Chondrocyte (in vitro differentiated cells): ENCODE results near the gene CD5L. TPM values are rescaled to one million over a fixed set of nuclear protein-coding genes. Genes with fewer than 3 reads are reported as not detected.

Experiments used
- DNase-seq: peaks from one replicate; pipeline ENCODE4 v3.0.0; 2021; ENCODE audit warnings: mixed read lengths, low spot score
- H3K27ac Mint-ChIP-seq: one replicate; pipeline ENCODE4 v1.8.0; 2021; ENCODE audit warnings: mild to moderate bottlenecking, moderate library complexity, mixed read lengths; ENCODE audit not compliant: unreplicated experiment
- H3K27me3 Mint-ChIP-seq: 2 replicates; pipeline ENCODE4 v1.8.0; 2021; ENCODE audit warnings: low read depth, mixed read lengths
- H3K36me3 Mint-ChIP-seq: 2 replicates; pipeline ENCODE4 v1.8.0; 2021; ENCODE audit warnings: low read depth, mixed read lengths
- H3K4me1 Mint-ChIP-seq: 2 replicates; pipeline ENCODE4 v1.8.0; 2021; ENCODE audit warnings: low read depth, mild to moderate bottlenecking, mixed read lengths
- H3K4me3 Mint-ChIP-seq: one replicate; pipeline ENCODE4 v1.8.0; 2021; ENCODE audit warnings: mild to moderate bottlenecking, moderate library complexity, mixed read lengths; ENCODE audit not compliant: unreplicated experiment
- H3K9me3 Mint-ChIP-seq: 2 replicates; pipeline ENCODE4 v1.8.0; 2021; ENCODE audit warnings: low read depth, mixed read lengths
- CTCF ChIP-seq: fragments of 200-600 bp; sonication (generic); IDR thresholded peaks from 2 replicates; pipeline ENCODE4 v1.5.0; 2021; ENCODE audit warnings: antibody characterized with exemption, mild to moderate bottlenecking, moderate library complexity
- total RNA-seq: library from RNA; stranded (reverse); gene quantifications from 3 replicates; pipeline ENCODE4 v1.2.1, GENCODE V29; 2021

The CD5L gene
- total RNA-seq, 1 donor from 2014 or later = not detected

- Mint-ChIP-seq H3K9me3 (no peaks in the 10 kb centered on the region), H3K27me3 (peaks cover 32% of the 10 kb centered on the region), H3K4me3 (no peak overlapping the region), H3K36me3 (no peaks in the 10 kb centered on the region), H3K4me1 (no peaks in the 10 kb centered on the region), H3K27ac (no peak overlapping the region)
- no peak for TF ChIP-seq CTCF
- DNase-seq = no peak
These were observed 27.0 kb upstream of the CD5L start for GRCh38 chr1:157868654-157869053.

- Mint-ChIP-seq H3K4me3 (no peak overlapping the region), H3K36me3 (no peaks in the 10 kb centered on the region)
These were observed 20.8 kb upstream of the CD5L start for GRCh38 chr1:157862114-157863070.

GRCh38 chr1:157856538-157856937 lies 14.9 kb upstream of the CD5L start:
- TF ChIP-seq CTCF = no peak
- no peak for DNase-seq
- peaks cover 3% of the 10 kb centered on the region for H3K27me3 Mint-ChIP-seq
- H3K27ac Mint-ChIP-seq = no peak overlapping the region
- no peaks in the 10 kb centered on the region for H3K9me3 Mint-ChIP-seq
- no peak overlapping the region for H3K4me3 Mint-ChIP-seq
- H3K36me3 Mint-ChIP-seq = no peaks in the 10 kb centered on the region
- no peaks in the 10 kb centered on the region for H3K4me1 Mint-ChIP-seq

More at GRCh38 chr1:157862114-157863070, 20.8 kb upstream of the CD5L start:
- H3K9me3 Mint-ChIP-seq = no peaks in the 10 kb centered on the region
- no peak overlapping the region for H3K27ac Mint-ChIP-seq
- DNase-seq = no peak
- TF ChIP-seq CTCF = no peak
- peaks cover 9% of the 10 kb centered on the region for H3K27me3 Mint-ChIP-seq
- H3K4me1 Mint-ChIP-seq = no peaks in the 10 kb centered on the region

GRCh38 chr1:157852476-157852875 lies 10.9 kb upstream of the CD5L start:
- Mint-ChIP-seq H3K27me3 (peaks cover 14% of the 10 kb centered on the region), H3K27ac (no peak overlapping the region), H3K9me3 (no peaks in the 10 kb centered on the region), H3K4me3 (no peak overlapping the region), H3K4me1 (no peaks in the 10 kb centered on the region), H3K36me3 (no peaks in the 10 kb centered on the region)
- TF ChIP-seq CTCF = no peak
- DNase-seq = no peak

GRCh38 chr1:157849229-157849875 lies 7.7 kb upstream of the CD5L start:
- no peak overlapping the region for H3K27ac Mint-ChIP-seq
- no peak for DNase-seq
- peaks cover 15% of the 10 kb centered on the region for H3K27me3 Mint-ChIP-seq

More at GRCh38 chr1:157849229-157849875, 7.7 kb upstream of the CD5L start:
- Mint-ChIP-seq H3K36me3 (no peaks in the 10 kb centered on the region), H3K4me1 (no peaks in the 10 kb centered on the region), H3K9me3 (no peaks in the 10 kb centered on the region), H3K4me3 (no peak overlapping the region)
- no peak for TF ChIP-seq CTCF
